GM20000 (cell line): ENCODE data around the gene DCLK1.

Experiments
- DNase-seq: peaks from one replicate; pipeline ENCODE4 v3.0.0; 2012; ENCODE audit warnings: low spot score
- TF ChIP-seq, protein P1 (sequence below): IDR thresholded peaks from 2 replicates; pipeline ENCODE4 v1.5.1; 2012; ENCODE audit warnings: mild to moderate bottlenecking, control low read depth; ENCODE audit errors: extremely low read depth, missing control alignments

DCLK1 gene

GRCh38 chr13:35888457-35888883 lies 242.7 kb downstream of the DCLK1 start:
- TF ChIP-seq, protein P1, sequence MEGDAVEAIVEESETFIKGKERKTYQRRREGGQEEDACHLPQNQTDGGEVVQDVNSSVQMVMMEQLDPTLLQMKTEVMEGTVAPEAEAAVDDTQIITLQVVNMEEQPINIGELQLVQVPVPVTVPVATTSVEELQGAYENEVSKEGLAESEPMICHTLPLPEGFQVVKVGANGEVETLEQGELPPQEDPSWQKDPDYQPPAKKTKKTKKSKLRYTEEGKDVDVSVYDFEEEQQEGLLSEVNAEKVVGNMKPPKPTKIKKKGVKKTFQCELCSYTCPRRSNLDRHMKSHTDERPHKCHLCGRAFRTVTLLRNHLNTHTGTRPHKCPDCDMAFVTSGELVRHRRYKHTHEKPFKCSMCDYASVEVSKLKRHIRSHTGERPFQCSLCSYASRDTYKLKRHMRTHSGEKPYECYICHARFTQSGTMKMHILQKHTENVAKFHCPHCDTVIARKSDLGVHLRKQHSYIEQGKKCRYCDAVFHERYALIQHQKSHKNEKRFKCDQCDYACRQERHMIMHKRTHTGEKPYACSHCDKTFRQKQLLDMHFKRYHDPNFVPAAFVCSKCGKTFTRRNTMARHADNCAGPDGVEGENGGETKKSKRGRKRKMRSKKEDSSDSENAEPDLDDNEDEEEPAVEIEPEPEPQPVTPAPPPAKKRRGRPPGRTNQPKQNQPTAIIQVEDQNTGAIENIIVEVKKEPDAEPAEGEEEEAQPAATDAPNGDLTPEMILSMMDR: no peak
- no peak for DNase-seq

DNA sequence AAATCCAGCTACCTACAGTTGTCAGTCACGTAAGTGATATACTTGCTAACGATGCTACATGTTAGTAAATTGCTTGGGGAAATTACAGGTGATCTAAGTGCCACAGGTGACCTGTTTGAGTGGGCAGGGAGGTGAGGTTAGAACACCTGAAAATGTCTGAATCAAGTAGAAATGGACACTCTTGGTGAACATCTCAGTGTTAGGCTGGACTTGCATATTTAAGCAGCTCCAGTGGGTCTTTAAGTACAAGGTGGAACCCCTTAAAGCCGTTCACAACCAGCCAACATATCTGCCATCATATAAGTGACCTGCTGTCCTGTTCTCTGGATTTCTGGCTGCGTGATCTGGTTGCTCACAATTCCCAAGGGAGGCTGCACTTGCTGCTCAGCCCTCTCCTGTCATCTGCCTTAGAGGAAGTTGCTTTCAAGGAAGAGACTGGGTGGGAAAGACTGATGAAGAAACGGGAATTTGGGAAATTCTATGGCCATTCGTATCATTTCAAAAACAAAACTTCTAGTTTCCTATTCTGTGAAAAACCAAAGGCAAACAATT lies 244.0 kb downstream of the DCLK1 start:
- DNase-seq: no peak
- TF ChIP-seq, protein P1: no peak

- TF ChIP-seq, protein P1: no peak
- DNase-seq: no peak
These were observed 244.7 kb downstream of the DCLK1 start for GRCh38 chr13:35886332-35887114.

DNA sequence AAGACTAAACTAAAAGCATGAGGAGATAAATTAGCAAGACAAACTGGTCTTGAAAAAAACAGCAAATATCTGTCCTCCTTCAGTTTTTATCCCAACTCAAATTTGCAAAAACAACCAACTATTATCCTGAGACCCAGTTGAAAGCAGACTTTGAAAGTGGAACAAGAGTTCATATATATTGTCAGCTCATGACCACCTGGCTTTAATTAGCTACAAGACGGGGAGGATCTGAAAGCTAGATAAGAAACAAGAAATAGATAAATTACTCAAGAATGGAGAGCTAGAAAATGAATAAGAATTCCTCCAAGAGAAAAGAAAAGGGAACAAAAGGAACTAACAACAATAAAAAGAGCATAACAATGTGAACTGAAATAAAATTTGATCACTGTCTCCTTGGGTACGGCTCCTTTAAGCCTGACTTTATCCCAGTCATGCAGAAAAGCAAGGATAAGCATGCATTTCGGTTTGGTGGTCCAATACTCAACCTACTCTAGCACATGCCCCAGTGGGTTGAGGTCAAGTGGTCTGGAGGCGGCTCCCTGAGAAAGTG lies 246.9 kb downstream of the DCLK1 start:
- TF ChIP-seq, protein P1: no peak
- DNase-seq: no peak

GRCh38 chr13:35882722-35883497 lies 248.3 kb downstream of the DCLK1 start:
- TF ChIP-seq, protein P1: no peak
- DNase-seq: no peak

DNA sequence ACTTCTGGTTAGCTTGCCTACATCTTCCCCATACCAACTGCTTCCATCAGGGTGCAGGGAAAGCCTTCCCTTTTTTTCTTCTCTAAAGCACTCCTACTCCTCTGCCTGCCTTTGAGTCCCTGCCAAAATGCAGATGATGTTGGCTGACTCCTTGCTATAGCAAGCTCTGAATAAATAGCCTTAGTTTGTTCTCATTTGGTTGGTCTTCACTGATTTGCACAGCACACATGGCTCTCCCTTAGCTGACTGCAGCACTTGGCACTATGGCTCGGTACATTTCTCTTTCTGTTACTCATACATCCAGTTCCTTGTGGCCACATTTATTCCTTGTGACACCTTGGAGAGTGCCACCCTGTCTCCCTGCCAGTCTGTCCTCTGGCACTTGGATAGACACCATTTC lies 249.8 kb downstream of the DCLK1 start:
- DNase-seq: no peak
- TF ChIP-seq, protein P1: no peak
